ENCODE results near the gene RBBP8NL.

GRCh38 chr20:62370115-62370806, 57.1 kb downstream of the RBBP8NL start:
- TF ChIP-seq EZH2 (optimal IDR thresholded peaks at IDR 0.05; ENCODE audit: low read depth, low read length) (no peak), CTCF (IDR thresholded peaks at IDR 0.05; ENCODE audit: low read length) (no peak)
